Measurements from ENCODE around the gene ATP11A. TPM values are rescaled to one million over a fixed set of nuclear protein-coding genes. Genes with fewer than 3 reads are reported as not detected.
A peak's percentile ranks its signal among the peaks of the same experiment; 100 is the strongest.

The ATP11A gene
- polyA plus RNA-seq, 4 donors = 3.2 to 79.6 (median 9.5) TPM

GRCh38 chr13:112699322-112699918, 9.6 kb downstream of the ATP11A start:
- H3K9me3 ChIP-seq (ENCODE audit: control insufficient read depth in 2 of 2, insufficient read depth in 1 of 2, low read depth in 1 of 2, low read length in 1 of 2) = no peaks in the 10 kb centered on the region
- FAIRE-seq (no peak), DNase-seq (no peak)
- 86 to 92% (median 89%) methylated on average over 13 of the region's 13 CpGs for WGBS, 3 donors
- H3K27me3 ChIP-seq (ENCODE audit: control insufficient read depth in 3 of 3, insufficient read depth in 3 of 3, low read length in 3 of 3) = no peaks in the 10 kb centered on the region
- no peak overlapping the region for H3K27ac ChIP-seq (ENCODE audit: low read depth in 1 of 3, low read length in 2 of 3)
- peaks cover 0 to 53% (median 2%) of the 10 kb centered on the region in 3 donors for H3K36me3 ChIP-seq (ENCODE audit: control insufficient read depth in 3 of 3, insufficient read depth in 2 of 3, low read depth in 1 of 3, low read length in 3 of 3)
- H3K4me1 ChIP-seq (ENCODE audit: control insufficient read depth in 3 of 3, insufficient read depth in 2 of 3, low read depth in 1 of 3, low read length in 2 of 3) = peaks cover 0 to 30% (median 2%) of the 10 kb centered on the region in 3 donors
- no peak overlapping the region for H3K4me3 ChIP-seq (ENCODE audit: low read depth in 1 of 3, low read length in 3 of 3)

DNA sequence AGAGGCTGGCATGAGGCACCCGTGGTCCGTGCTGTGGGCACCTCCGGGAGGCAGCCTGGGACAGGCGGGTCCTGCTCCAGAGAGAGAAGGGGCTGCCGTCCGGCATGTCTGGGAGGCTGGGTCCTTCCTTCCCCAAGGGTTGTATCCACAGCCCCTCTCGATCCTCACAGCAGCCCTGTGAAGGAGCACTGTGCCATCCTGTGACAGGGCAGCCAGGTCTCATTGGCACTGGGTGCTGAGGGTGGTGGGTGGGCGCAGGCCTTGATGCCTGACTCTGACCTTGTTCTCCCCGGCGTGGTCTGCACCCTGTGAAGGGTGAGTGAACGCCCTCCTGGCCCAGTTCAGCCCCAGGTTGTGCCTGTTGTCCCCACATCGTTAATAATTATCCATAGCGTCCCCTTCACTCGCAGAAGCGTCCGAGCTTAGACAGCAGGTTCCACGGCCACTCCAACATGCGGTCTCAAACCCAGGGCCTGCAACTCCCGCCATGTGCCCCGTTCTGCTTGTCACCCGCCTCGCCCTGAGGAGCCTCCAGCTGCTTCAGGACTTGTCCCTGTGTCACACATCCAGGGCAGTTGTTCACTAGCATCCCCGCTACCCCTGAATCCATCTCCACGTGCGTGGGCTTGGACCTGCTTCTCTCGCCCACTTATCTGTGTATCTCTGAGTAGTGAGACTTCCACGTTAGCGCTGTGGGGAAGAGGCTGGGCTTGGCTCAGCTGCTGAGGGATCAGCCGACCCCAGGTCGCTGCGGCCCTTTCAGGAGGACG, 10.6 kb downstream of the ATP11A start:
- WGBS, 3 donors = 92 to 93% (median 93%) methylated on average over 32 of the region's 32 CpGs
- H3K27ac ChIP-seq (ENCODE audit: low read depth in 1 of 3, low read length in 2 of 3) = no peak overlapping the region
- no peak for FAIRE-seq
- no peaks in the 10 kb centered on the region for H3K9me3 ChIP-seq (ENCODE audit: control insufficient read depth in 2 of 2, insufficient read depth in 1 of 2, low read depth in 1 of 2, low read length in 1 of 2)
- no peaks in the 10 kb centered on the region for H3K27me3 ChIP-seq (ENCODE audit: control insufficient read depth in 3 of 3, insufficient read depth in 3 of 3, low read length in 3 of 3)
- peaks cover 0 to 23% (median 2%) of the 10 kb centered on the region in 3 donors for H3K4me1 ChIP-seq (ENCODE audit: control insufficient read depth in 3 of 3, insufficient read depth in 2 of 3, low read depth in 1 of 3, low read length in 2 of 3)
- no peak for DNase-seq
- H3K4me3 ChIP-seq (ENCODE audit: low read depth in 1 of 3, low read length in 3 of 3) = no peak overlapping the region
- peaks cover 0 to 57% (median 2%) of the 10 kb centered on the region in 3 donors for H3K36me3 ChIP-seq (ENCODE audit: control insufficient read depth in 3 of 3, insufficient read depth in 2 of 3, low read depth in 1 of 3, low read length in 3 of 3)

DNA sequence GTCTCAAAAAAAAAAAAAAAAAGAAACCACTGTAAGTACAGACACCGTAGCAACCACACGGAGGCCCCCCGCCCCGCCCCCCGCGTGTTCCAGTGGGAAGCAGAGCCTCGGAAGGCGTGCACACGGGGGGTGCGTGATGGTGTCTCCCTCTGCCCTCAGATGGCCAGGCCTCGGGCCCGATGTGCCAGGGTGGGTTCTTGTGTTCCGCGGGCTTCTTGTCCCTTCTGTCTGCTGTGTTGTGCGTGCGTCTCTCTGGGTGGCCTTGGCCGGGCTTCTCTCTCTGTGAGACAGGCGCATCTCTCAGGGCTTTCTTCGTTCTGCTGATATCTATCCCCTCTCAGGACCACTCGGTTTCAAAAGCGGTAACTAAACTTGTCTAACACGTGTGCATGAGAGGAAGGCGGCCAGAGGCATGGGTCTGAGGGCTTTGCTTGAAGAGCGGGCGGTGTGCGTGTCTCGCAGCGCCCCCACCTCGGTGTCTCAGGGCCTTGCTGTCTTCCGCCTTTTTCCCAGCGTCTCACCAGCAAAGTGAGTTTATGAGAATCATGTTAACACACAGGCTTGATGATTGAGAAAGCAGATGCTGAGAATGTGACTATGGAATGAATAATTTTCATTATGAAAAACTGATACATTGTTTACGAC, 12.6 kb downstream of the ATP11A start:
- H3K36me3 ChIP-seq (ENCODE audit: control insufficient read depth in 3 of 3, insufficient read depth in 2 of 3, low read depth in 1 of 3, low read length in 3 of 3) = peaks cover 0 to 45% (median 0%) of the 10 kb centered on the region in 3 donors
- DNase-seq (no peak), FAIRE-seq (no peak)
- no peaks in the 10 kb centered on the region for H3K9me3 ChIP-seq (ENCODE audit: control insufficient read depth in 2 of 2, insufficient read depth in 1 of 2, low read depth in 1 of 2, low read length in 1 of 2)
- H3K27ac ChIP-seq (ENCODE audit: low read depth in 1 of 3, low read length in 2 of 3) = peak overlapping the region in 1 of 3 donors; percentile 25
- WGBS, 3 donors = 87 to 96% (median 95%) methylated on average over 32 of the region's 32 CpGs
- peaks cover 0 to 23% (median 0%) of the 10 kb centered on the region in 3 donors for H3K4me1 ChIP-seq (ENCODE audit: control insufficient read depth in 3 of 3, insufficient read depth in 2 of 3, low read depth in 1 of 3, low read length in 2 of 3)
- H3K27me3 ChIP-seq (ENCODE audit: control insufficient read depth in 3 of 3, insufficient read depth in 3 of 3, low read length in 3 of 3) = no peaks in the 10 kb centered on the region
- no peak overlapping the region for H3K4me3 ChIP-seq (ENCODE audit: low read depth in 1 of 3, low read length in 3 of 3)

DNA sequence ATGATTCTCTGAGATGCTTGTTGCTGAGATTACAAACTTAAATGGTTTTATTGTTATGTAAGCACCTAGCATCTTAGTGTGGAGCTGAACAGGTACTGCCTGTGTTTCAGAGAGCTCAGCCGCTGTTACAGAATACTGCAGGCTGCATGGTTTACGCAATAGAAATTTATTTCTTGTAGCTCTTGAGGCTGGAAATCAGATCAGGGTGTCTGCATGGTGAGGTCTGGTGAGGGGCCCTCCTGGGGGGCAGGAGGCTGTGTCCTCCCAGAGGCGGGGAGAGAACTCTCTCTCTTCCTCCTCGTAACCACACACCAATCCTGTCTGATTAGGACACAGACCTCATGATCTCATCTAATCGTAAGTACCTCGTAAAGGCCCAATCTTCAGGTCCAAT, 13.1 kb downstream of the ATP11A start:
- FAIRE-seq (no peak), DNase-seq (no peak)
- no peak overlapping the region for H3K27ac ChIP-seq (ENCODE audit: low read depth in 1 of 3, low read length in 2 of 3)
- 86 to 87% (median 87%) methylated on average over 6 of the region's 6 CpGs for whole genome bisulfite sequencing, 3 donors
- no peaks in the 10 kb centered on the region for H3K27me3 ChIP-seq (ENCODE audit: control insufficient read depth in 3 of 3, insufficient read depth in 3 of 3, low read length in 3 of 3)
- H3K4me3 ChIP-seq (ENCODE audit: low read depth in 1 of 3, low read length in 3 of 3) = no peak overlapping the region
- no peaks in the 10 kb centered on the region for H3K9me3 ChIP-seq (ENCODE audit: control insufficient read depth in 2 of 2, insufficient read depth in 1 of 2, low read depth in 1 of 2, low read length in 1 of 2)
- H3K36me3 ChIP-seq (ENCODE audit: control insufficient read depth in 3 of 3, insufficient read depth in 2 of 3, low read depth in 1 of 3, low read length in 3 of 3) = peaks cover 0 to 47% (median 0%) of the 10 kb centered on the region in 3 donors
- H3K4me1 ChIP-seq (ENCODE audit: control insufficient read depth in 3 of 3, insufficient read depth in 2 of 3, low read depth in 1 of 3, low read length in 2 of 3) = peaks cover 0 to 23% (median 0%) of the 10 kb centered on the region in 3 donors

GRCh38 chr13:112703449-112704284, 13.8 kb downstream of the ATP11A start:
- no peak overlapping the region for H3K27ac ChIP-seq (ENCODE audit: low read depth in 1 of 3, low read length in 2 of 3)
- FAIRE-seq = no peak

DNA sequence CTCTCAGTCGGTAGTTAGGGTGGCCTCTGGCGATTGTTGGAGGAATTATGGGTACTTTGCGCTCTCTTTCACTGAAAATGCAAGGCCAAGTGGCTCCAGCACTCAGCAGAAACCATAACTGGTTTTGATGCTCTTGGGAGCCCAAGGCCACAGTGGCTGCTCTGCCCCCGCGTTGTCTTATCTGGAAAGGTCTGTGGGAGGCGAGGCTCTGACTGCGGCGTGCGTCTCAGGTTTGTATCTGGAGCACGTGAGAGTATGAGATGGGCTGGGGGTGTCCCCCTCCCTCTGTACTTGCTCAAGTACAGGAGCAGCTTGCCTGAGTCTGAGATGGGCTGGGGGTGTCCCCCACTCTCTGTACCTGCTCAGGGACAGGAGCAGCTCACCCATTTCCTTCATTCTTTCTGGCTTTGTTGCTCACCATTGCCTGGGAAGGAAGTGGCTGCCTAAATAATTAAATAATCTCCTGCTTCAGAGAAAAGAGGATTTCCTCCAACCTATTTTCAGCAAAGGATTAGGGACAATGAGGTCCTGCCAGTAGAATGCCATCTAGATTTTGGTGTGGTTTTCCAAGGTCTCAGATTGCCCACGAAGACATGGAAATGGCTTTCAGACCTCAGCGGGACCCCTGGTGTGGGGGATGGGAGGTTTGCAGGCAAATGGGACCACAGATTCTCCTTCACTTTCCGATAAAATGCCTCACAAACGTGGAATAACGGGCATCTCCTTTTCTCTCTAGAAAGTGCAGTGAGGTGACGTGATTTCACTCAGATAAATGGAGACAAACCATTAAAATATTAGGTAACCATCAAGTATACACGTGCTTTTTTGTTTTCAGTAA, 14.7 kb downstream of the ATP11A start:
- no peak for DNase-seq
- Histone ChIP-seq H3K4me1 (ENCODE audit: control insufficient read depth in 3 of 3, insufficient read depth in 2 of 3, low read depth in 1 of 3, low read length in 2 of 3) (peaks cover 0 to 34% (median 0%) of the 10 kb centered on the region in 3 donors), H3K27me3 (ENCODE audit: control insufficient read depth in 3 of 3, insufficient read depth in 3 of 3, low read length in 3 of 3) (no peaks in the 10 kb centered on the region), H3K4me3 (ENCODE audit: low read depth in 1 of 3, low read length in 3 of 3) (no peak overlapping the region), H3K36me3 (ENCODE audit: control insufficient read depth in 3 of 3, insufficient read depth in 2 of 3, low read depth in 1 of 3, low read length in 3 of 3) (peaks cover 0 to 37% (median 0%) of the 10 kb centered on the region in 3 donors), H3K9me3 (ENCODE audit: control insufficient read depth in 2 of 2, insufficient read depth in 1 of 2, low read depth in 1 of 2, low read length in 1 of 2) (no peaks in the 10 kb centered on the region), H3K27ac (ENCODE audit: low read depth in 1 of 3, low read length in 2 of 3) (peak overlapping the region in 1 of 3 donors; percentile 27)
- 73 to 76% (median 75%) methylated on average over 17 of the region's 17 CpGs for WGBS, 3 donors
- no peak for FAIRE-seq

More at GRCh38 chr13:112703449-112704284, 13.8 kb downstream of the ATP11A start:
- Histone ChIP-seq H3K4me3 (ENCODE audit: low read depth in 1 of 3, low read length in 3 of 3) (no peak overlapping the region), H3K27me3 (ENCODE audit: control insufficient read depth in 3 of 3, insufficient read depth in 3 of 3, low read length in 3 of 3) (no peaks in the 10 kb centered on the region), H3K9me3 (ENCODE audit: control insufficient read depth in 2 of 2, insufficient read depth in 1 of 2, low read depth in 1 of 2, low read length in 1 of 2) (no peaks in the 10 kb centered on the region), H3K36me3 (ENCODE audit: control insufficient read depth in 3 of 3, insufficient read depth in 2 of 3, low read depth in 1 of 3, low read length in 3 of 3) (peaks cover 0 to 41% (median 0%) of the 10 kb centered on the region in 3 donors), H3K4me1 (ENCODE audit: control insufficient read depth in 3 of 3, insufficient read depth in 2 of 3, low read depth in 1 of 3, low read length in 2 of 3) (peaks cover 0 to 27% (median 0%) of the 10 kb centered on the region in 3 donors)
- 85 to 90% (median 86%) methylated on average over 22 of the region's 22 CpGs for WGBS, 3 donors
- no peak for DNase-seq

- 93 to 96% (median 95%) methylated on average over 17 of the region's 17 CpGs for WGBS, 3 donors
- no peak for DNase-seq
- FAIRE-seq = no peak
- Histone ChIP-seq H3K27ac (ENCODE audit: low read depth in 1 of 3, low read length in 2 of 3) (no peak overlapping the region), H3K9me3 (ENCODE audit: control insufficient read depth in 2 of 2, insufficient read depth in 1 of 2, low read depth in 1 of 2, low read length in 1 of 2) (no peaks in the 10 kb centered on the region), H3K4me3 (ENCODE audit: low read depth in 1 of 3, low read length in 3 of 3) (no peak overlapping the region), H3K27me3 (ENCODE audit: control insufficient read depth in 3 of 3, insufficient read depth in 3 of 3, low read length in 3 of 3) (no peaks in the 10 kb centered on the region), H3K4me1 (ENCODE audit: control insufficient read depth in 3 of 3, insufficient read depth in 2 of 3, low read depth in 1 of 3, low read length in 2 of 3) (peaks cover 0 to 37% (median 0%) of the 10 kb centered on the region in 3 donors), H3K36me3 (ENCODE audit: control insufficient read depth in 3 of 3, insufficient read depth in 2 of 3, low read depth in 1 of 3, low read length in 3 of 3) (peaks cover 0 to 39% (median 0%) of the 10 kb centered on the region in 3 donors)
Measured at GRCh38 chr13:112705286-112705685, 15.4 kb downstream of the ATP11A start.

All from small intestine (tissue), 7 donors.